Coronary artery (tissue), 2 donors: ENCODE results near the gene SLC35G3.
"Not testable (repeated sequence)": the region's sequence is repeated elsewhere in the genome, so short reads cannot be mapped to it uniquely, and the experiment has no call there.

Source experiments
- DNase-seq: peaks from one replicate; pipeline ENCODE4 v3.0.0-alpha.2; 2017; ENCODE audit warnings: low spot score
- H3K27ac ChIP-seq, 2 donors: fragments of 200-600 bp; sonication (generic); one replicate each; pipeline ENCODE4 v1.5.1; 2016 to 2019
- H3K4me3 ChIP-seq: fragments of 200-600 bp; sonication (generic); 2 replicates; pipeline ENCODE4 v1.5.1; 2016; ENCODE audit warnings: mild to moderate bottlenecking, moderate library complexity
- TF ChIP-seq, protein P1 (sequence below): fragments of 200-600 bp; sonication (generic); IDR thresholded peaks from one replicate; pipeline ENCODE4 v1.5.1; 2019; ENCODE audit warnings: antibody characterized with exemption

Gene SLC35G3

DNA sequence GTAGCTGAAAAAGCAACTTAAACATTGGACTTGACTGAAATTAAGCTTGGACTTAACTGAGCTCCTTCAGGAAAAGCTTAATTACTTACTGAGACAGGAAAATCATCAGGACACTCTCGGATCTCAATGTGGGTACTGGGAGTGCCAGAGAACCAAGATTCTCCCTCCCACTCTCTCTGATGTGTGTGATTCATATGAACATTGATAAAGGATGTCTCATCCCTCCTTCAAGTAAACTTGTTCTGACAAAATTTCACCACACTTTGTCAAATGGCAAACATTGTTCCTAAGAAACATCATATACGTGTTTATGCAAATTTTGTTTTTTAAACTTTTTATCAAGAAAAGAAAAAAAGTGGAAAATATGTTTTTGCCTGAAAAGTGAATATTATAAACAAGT is 44.6 kb upstream of the SLC35G3 start:
- no peak for DNase-seq
- no peak overlapping the region for H3K27ac ChIP-seq
- H3K4me3 ChIP-seq, result no peak overlapping the region
- TF ChIP-seq, protein P1, sequence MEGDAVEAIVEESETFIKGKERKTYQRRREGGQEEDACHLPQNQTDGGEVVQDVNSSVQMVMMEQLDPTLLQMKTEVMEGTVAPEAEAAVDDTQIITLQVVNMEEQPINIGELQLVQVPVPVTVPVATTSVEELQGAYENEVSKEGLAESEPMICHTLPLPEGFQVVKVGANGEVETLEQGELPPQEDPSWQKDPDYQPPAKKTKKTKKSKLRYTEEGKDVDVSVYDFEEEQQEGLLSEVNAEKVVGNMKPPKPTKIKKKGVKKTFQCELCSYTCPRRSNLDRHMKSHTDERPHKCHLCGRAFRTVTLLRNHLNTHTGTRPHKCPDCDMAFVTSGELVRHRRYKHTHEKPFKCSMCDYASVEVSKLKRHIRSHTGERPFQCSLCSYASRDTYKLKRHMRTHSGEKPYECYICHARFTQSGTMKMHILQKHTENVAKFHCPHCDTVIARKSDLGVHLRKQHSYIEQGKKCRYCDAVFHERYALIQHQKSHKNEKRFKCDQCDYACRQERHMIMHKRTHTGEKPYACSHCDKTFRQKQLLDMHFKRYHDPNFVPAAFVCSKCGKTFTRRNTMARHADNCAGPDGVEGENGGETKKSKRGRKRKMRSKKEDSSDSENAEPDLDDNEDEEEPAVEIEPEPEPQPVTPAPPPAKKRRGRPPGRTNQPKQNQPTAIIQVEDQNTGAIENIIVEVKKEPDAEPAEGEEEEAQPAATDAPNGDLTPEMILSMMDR, result no peak

DNA sequence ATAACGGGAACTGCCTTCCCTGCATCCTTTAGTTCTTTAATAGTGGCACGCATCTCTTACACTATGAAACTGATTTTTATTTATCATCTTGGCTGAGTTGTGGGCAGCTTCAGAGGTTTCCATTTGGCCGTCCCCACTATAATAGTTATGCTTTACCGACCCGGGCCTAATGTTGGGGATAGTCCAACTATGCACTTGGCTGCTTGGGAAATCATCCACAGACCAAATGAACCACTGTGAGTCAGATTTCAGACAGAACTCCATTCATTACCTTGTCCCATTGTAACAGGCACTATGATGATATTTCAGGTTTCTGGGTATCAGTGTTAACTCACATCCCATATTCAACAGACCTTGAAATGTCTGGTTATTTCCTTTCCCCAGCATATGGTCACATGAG is 42.6 kb upstream of the SLC35G3 start:
- TF ChIP-seq, protein P1, result no peak
- Histone ChIP-seq H3K4me3 (no peak overlapping the region), H3K27ac (no peak overlapping the region)
- no peak for DNase-seq

DNA sequence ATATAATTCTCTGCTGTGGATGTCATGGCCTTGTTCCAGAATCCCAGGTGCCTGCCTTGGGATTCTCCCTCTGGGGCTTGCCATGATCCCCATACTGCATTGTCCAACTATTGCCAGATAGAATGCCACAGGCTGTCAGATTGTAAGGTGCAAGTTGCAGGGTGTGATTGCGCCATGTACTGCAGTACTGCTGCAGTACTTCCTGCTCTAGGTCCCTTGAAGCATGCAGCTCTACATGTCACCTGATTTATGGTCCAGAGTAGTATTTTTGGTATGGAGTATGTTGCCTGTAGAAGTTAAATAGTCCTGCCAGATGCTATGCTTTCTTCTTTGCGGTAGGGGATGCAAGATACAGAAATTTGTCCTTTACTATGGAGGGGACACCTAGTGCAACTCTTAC is 41.7 kb upstream of the SLC35G3 start:
- no peak for DNase-seq
- TF ChIP-seq, protein P1, result no peak
- Histone ChIP-seq H3K27ac (no peak overlapping the region), H3K4me3 (no peak overlapping the region)

DNA sequence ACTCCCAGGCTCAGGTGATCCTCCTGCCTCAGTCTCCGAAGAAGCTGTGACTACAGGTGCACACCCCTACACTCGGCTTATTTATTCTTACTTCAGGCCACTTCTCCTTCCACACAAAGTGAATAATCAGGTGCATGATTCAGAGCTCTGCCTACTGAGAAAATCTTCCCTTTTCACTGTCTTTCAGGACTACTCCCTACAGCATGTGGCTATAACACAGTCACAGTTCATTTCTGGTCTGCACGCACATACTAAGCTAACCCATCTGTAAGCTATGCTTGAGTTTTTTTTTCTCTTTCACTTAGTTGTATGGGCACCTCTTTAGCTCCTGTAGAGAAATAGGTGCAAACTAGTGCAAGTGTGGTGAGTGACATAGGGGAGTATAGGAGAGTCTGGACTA is 41.1 kb upstream of the SLC35G3 start:
- Histone ChIP-seq H3K27ac (no peak overlapping the region), H3K4me3 (no peak overlapping the region)
- TF ChIP-seq, protein P1, result no peak
- no peak for DNase-seq

DNA sequence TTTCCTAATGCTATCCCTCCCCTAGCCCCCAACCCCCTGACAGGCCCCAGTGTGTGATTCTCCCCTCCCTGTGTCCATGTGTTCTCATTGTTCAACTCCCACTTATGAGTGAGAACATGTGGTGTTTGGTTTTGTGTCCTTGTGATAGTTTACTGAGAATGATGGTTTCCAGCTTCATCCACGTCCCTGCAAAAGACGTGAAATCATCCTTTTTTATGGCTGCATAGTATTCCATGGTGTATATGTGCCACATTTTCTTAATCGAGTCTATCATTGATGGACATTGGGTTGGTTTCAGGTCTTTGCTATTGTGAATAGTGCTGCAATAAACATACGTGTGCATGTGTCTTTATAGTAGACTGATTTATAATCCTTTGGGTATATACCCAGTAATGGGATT is 40.1 kb upstream of the SLC35G3 start:
- DNase-seq, H3K4me3 ChIP-seq, H3K27ac ChIP-seq: not testable (repeated sequence)

DNA sequence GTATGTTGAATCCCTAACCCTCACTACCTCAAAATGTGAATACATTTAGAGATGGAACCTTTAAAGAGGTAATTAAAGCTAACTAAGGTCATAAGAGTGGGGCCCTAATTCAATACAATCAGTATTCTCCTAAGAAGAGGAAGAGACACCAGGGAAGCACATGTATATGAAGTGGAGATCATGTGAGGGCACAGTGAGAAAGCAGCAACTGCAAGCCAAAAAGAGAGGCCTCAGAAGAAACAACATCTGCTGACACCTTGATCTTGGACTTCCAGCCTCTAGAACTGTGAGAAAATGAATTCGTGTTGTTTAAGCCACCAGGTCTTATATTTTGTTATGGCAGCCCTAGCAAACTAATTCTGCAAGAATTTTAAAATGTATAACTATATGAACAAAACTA is 35.4 kb upstream of the SLC35G3 start:
- Histone ChIP-seq H3K4me3 (no peak overlapping the region), H3K27ac (no peak overlapping the region)
- no peak for DNase-seq
- TF ChIP-seq, protein P1, result no peak

DNA sequence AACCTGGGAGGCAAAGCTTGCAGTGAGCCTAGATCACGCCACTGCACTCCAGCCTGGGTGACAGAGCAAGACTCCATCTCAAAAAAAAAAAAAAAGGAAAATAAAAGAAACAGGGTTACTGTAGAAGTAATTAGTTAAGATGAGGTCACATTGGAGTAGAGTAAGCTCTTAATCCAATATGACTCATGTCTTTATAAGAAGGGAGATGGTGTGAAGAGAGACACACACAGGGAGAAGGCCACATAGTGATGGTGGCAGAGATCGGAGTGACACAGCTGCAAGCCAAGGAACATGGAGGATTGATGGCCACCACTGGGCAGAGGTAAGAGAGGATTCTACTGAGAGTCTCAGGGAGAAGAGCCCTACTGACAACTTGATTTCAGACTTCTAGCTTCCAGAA is 33.4 kb upstream of the SLC35G3 start:
- Histone ChIP-seq H3K4me3 (no peak overlapping the region), H3K27ac (no peak overlapping the region)
- DNase-seq, result no peak
- TF ChIP-seq, protein P1, result no peak

DNA sequence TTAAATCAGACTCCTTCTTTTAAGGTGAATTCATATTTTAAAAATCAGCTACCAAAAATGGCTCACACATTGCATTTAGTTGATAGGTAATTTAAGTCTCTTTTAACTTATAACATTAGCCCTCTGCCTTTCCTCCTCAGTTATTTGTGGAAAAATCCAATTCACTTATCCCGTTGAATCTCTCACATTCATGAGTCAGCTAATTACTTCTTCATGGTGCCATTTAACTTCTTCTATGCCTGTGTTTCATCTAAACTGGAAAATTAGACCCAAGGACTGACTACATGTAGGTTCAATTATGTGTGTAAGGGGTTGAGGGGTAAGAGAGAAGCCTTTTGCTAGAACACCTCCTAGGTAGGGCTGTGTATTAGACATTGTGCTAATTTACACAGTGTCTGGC is 30.2 kb upstream of the SLC35G3 start:
- TF ChIP-seq, protein P1, result no peak
- DNase-seq, result no peak
- Histone ChIP-seq H3K4me3 (no peak overlapping the region), H3K27ac (no peak overlapping the region)
